GM19099 (cell line): ENCODE results near the gene CEP85.

Experiments used
- POLR2A ChIP-seq: IDR thresholded peaks from 3 replicates; pipeline ENCODE4 v1.6.1; 2011; ENCODE audit warnings: low read depth; ENCODE audit not compliant: insufficient read length; ENCODE audit errors: extremely low read depth

Gene CEP85

GRCh38 chr1:26306290-26307229, 72.6 kb downstream of the CEP85 start, which contains the start of gene UBXN11:
UBXN11 (minus strand) TSS chr1:26306636; CDS start chr1:26302883, 3,753 bp downstream.
- TF ChIP-seq POLR2A: peak; percentile 47

GRCh38 chr1:26307363-26307781, 73.4 kb downstream of the CEP85 start:
- no peak for TF ChIP-seq POLR2A

GRCh38 chr1:26314501-26314900, 80.5 kb downstream of the CEP85 start:
- no peak for TF ChIP-seq POLR2A

GRCh38 chr1:26315874-26316850, 82.2 kb downstream of the CEP85 start:
- no peak for TF ChIP-seq POLR2A

GRCh38 chr1:26317146-26317545, 83.1 kb downstream of the CEP85 start:
- no peak for TF ChIP-seq POLR2A

GRCh38 chr1:26317612-26318337, 83.8 kb downstream of the CEP85 start, which contains the start of gene CD52:
CD52 (plus strand) TSS chr1:26317958; CDS start chr1:26318018, 60 bp downstream.
- TF ChIP-seq POLR2A: peak; percentile 91

- peak; percentile 25 for TF ChIP-seq POLR2A
Measured at GRCh38 chr1:26318338-26319064, 84.5 kb downstream of the CEP85 start.

GRCh38 chr1:26320896-26321295, 86.9 kb downstream of the CEP85 start:
- TF ChIP-seq POLR2A: no peak

- peak; percentile 49 for TF ChIP-seq POLR2A
Measured at GRCh38 chr1:26321315-26322041, 87.5 kb downstream of the CEP85 start.

GRCh38 chr1:26322042-26322331, 88.0 kb downstream of the CEP85 start:
- peak; percentile 15 for TF ChIP-seq POLR2A

GRCh38 chr1:26323382-26323781, 89.4 kb downstream of the CEP85 start:
- no peak for TF ChIP-seq POLR2A

GRCh38 chr1:26324550-26324949, 90.5 kb downstream of the CEP85 start:
- TF ChIP-seq POLR2A: peak; percentile 31

GRCh38 chr1:26327956-26328362, 94.0 kb downstream of the CEP85 start:
- no peak for TF ChIP-seq POLR2A
